ENCODE results near the gene EPHB1. TPM values are rescaled to one million over a fixed set of nuclear protein-coding genes. Genes with fewer than 3 reads are reported as not detected.

EPHB1 gene
- polyA plus RNA-seq, 1 of the 3 experiments (the other 2 are of a cell fraction), result 1.2 TPM

- no peak overlapping the region for H2AFZ ChIP-seq (ENCODE audit: low read depth)
- no peak for TF ChIP-seq FOXM1 (IDR thresholded peaks at IDR 0.05; ENCODE audit: low read depth)
- no peak for TF ChIP-seq PBX3 (IDR thresholded peaks at IDR 0.05)
- no peak for TF ChIP-seq FOSL2 (IDR thresholded peaks at IDR 0.05; ENCODE audit: borderline replicate concordance, low read depth)
- H4K20me1 ChIP-seq (ENCODE audit: insufficient read depth), result no peaks in the 10 kb centered on the region
- CTCF ChIA-PET, result interaction anchor here (0.7 to 8.1 kb wide), 4 partner anchors 187 to 1104 kb away, joined by 4 to 82 read pairs (median 10); no protein-coding TSS in a partner anchor
- H3K4me1 ChIP-seq (ENCODE audit: control insufficient read depth in 1 of 2, insufficient read depth in 2 of 2, low read depth in 1 of 2, low read length in 1 of 2), result peaks cover 0 to 1% of the 10 kb centered on the region in 2 experiments; a peak in 1 of 4 replicates
- no peak for DNase-seq
- POLR2A ChIA-PET, result no interaction called here
- H3F3A ChIP-seq (replicated peaks; ENCODE audit: insufficient read depth), result no peaks in the 10 kb centered on the region
- H3K9ac ChIP-seq, result no peak overlapping the region
- H3K4me2 ChIP-seq, result no peak overlapping the region
- H3K36me3 ChIP-seq (replicated peaks in 1 of 2; ENCODE audit: control insufficient read depth in 1 of 2, insufficient read depth in 2 of 2, low read length in 1 of 2), result no peaks in the 10 kb centered on the region
- no peaks in the 10 kb centered on the region for H3K27me3 ChIP-seq (ENCODE audit: insufficient read depth)
- no peak overlapping the region for H3K27ac ChIP-seq (ENCODE audit: low read depth in 2 of 2, low read length in 1 of 2)
- 0 out of 2 replicates have a peak, but pooled peaks cover 10% of the 10 kb centered on the region for H3K9me3 ChIP-seq
- no peaks in the 10 kb centered on the region for H3K79me2 ChIP-seq (ENCODE audit: insufficient read depth)
- no peak overlapping the region for H3K4me3 ChIP-seq (ENCODE audit: low read depth in 2 of 2, low read length in 1 of 2)
- WGBS (ENCODE audit: low lambda C conversion rate), result 65% methylated on average over 2 of the region's 2 CpGs
- H3K9me2 ChIP-seq, result no peaks in the 10 kb centered on the region
Observed at GRCh38 chr3:134790065-134790464, 5.0 kb upstream of the EPHB1 start.

- Histone ChIP-seq H3K4me1 (ENCODE audit: control insufficient read depth in 1 of 2, insufficient read depth in 2 of 2, low read depth in 1 of 2, low read length in 1 of 2) (peaks cover 0 to 8% of the 10 kb centered on the region in 2 experiments; a peak in 1 of 4 replicates), H4K20me1 (ENCODE audit: insufficient read depth) (no peaks in the 10 kb centered on the region), H3K4me2 (no peak overlapping the region), H3K27ac (ENCODE audit: low read depth in 2 of 2, low read length in 1 of 2) (no peak overlapping the region), H3K9ac (no peak overlapping the region), H3K36me3 (replicated peaks in 1 of 2; ENCODE audit: control insufficient read depth in 1 of 2, insufficient read depth in 2 of 2, low read length in 1 of 2) (no peaks in the 10 kb centered on the region), H3K9me2 (no peaks in the 10 kb centered on the region), H2AFZ (ENCODE audit: low read depth) (no peak overlapping the region), H3K79me2 (ENCODE audit: insufficient read depth) (no peaks in the 10 kb centered on the region), H3K9me3 (0 out of 2 replicates have a peak, but pooled peaks cover 6% of the 10 kb centered on the region), H3K4me3 (ENCODE audit: low read depth in 2 of 2, low read length in 1 of 2) (no peak overlapping the region), H3F3A (replicated peaks; ENCODE audit: insufficient read depth) (no peaks in the 10 kb centered on the region), H3K27me3 (ENCODE audit: insufficient read depth) (no peaks in the 10 kb centered on the region; the same call in 1 of the 2 replicates)
- POLR2A ChIA-PET, result no interaction called here
- no peak for DNase-seq
- TF ChIP-seq PBX3 (IDR thresholded peaks at IDR 0.05) (no peak), RFX5 (IDR thresholded peaks at IDR 0.05; ENCODE audit: low read length) (no peak), FOSL2 (IDR thresholded peaks at IDR 0.05; ENCODE audit: borderline replicate concordance, low read depth) (no peak), NRF1 (IDR thresholded peaks at IDR 0.05; ENCODE audit: low read depth, low read length) (no peak), CTCF (IDR thresholded peaks at IDR 0.05) (no peak), USF2 (IDR thresholded peaks at IDR 0.05; ENCODE audit: borderline replicate concordance, low read depth, low read length) (no peak), FOXJ3 (CRISPR knock-in tag; IDR thresholded peaks at IDR 0.05) (no peak), RAD21 (IDR thresholded peaks at IDR 0.05; ENCODE audit: low read length) (no peak), TCF12 (IDR thresholded peaks at IDR 0.05) (no peak), YY1 (IDR thresholded peaks at IDR 0.05; ENCODE audit: low read depth) (no peak), TEAD4 (IDR thresholded peaks at IDR 0.05; ENCODE audit: borderline replicate concordance, insufficient read depth) (no peak), SIN3A (IDR thresholded peaks at IDR 0.05; ENCODE audit: borderline replicate concordance, low read depth, low read length) (no peak), EP300 (IDR thresholded peaks at IDR 0.05; ENCODE audit: borderline replicate concordance in 1 of 2, low read depth in 1 of 2, low read length in 1 of 2) (no peak)
- CTCF ChIA-PET, result interaction anchor here (0.6 to 8.1 kb wide), 3 partner anchors 189 to 1721 kb away, joined by 3 to 82 read pairs (median 15); no protein-coding TSS in a partner anchor
- 76% methylated on average over 8 of the region's 8 CpGs for WGBS (ENCODE audit: low lambda C conversion rate)
Observed at GRCh38 chr3:134791992-134792391, 3.1 kb upstream of the EPHB1 start.
